HepG2 (cell line): Measurements from ENCODE around the gene ELOVL7. TPM values are rescaled to one million over a fixed set of nuclear protein-coding genes. Genes with fewer than 3 reads are reported as not detected.

Experiments
- ATAC-seq: fragments of 200-7000 bp; cut with Tn5 transposase; 3 replicates; pipeline ENCODE4 v1.9.1; 2020; ENCODE audit warnings: mild to moderate bottlenecking, moderate library complexity
- Bru-seq: library from RNA; stranded (reverse); fragments of 400-500 nt; gene quantifications from one replicate; lab custom pipeline; 2021; lab: Mats Ljungman, UMichigan
- BruChase-seq, 2 experiments: library from RNA; stranded (reverse); fragments of 400-500 nt; gene quantifications; one replicate each; lab custom pipeline; 2021; lab: Mats Ljungman, UMichigan
- BruUV-seq: library from RNA; stranded (reverse); fragments of 400-500 nt; replicated peaks from 2 replicates; lab custom pipeline; 2021; lab: Mats Ljungman, UMichigan
- CTCF ChIA-PET: fragments of 300-600 bp; formaldehyde crosslinking; extraction: SDS; loops from one replicate; lab custom pipeline; 2021; ENCODE audit warnings: low total read pairs, inconsistent platforms, low intra/inter-chr PET ratio; lab: Yijun Ruan, JAX
- POLR2A ChIA-PET: fragments of 350-600 bp; sonication (Branson Sonifier 250); formaldehyde crosslinking; loops from one replicate; lab custom pipeline; 2020; ENCODE audit warnings: antibody characterized with exemption, inconsistent platforms; lab: Yijun Ruan, JAX
- DNase-seq: peaks from one replicate; pipeline ENCODE4 v3.0.0-alpha.2; 2015; ENCODE audit warnings: low spot score
- FAIRE-seq: peaks from 3 replicates; lab custom pipeline; 2011; peaks lifted over from hg19 to GRCh38; lab: Jason Lieb, UNC
- H2AFZ ChIP-seq: one replicate; pipeline ENCODE4 v1.6.1; 2011; ENCODE audit warnings: low read length, inconsistent platforms
- H3K27ac ChIP-seq: fragments of 300-600 bp; 3 replicates; pipeline ENCODE4 v1.8.0; 2011; ENCODE audit warnings: mixed run types, mild to moderate bottlenecking, mixed read lengths, low read length, inconsistent platforms; ENCODE audit not compliant: insufficient read depth; ENCODE audit errors: extremely low read length
- H3K27me3 ChIP-seq, 2 experiments: fragments of 200-600 bp in 1 of 2; 2 replicates in 1 of 2; 3 replicates in 1 of 2; pipeline versions ENCODE4 v1.6.0 to v1.8.0; 2011; ENCODE audit warnings: low read length in 2 of 2, mild to moderate bottlenecking in 2 of 2, moderate library complexity in 2 of 2, inconsistent platforms in 1 of 2; ENCODE audit not compliant: insufficient read depth in 2 of 2, control insufficient read depth in 1 of 2
- H3K36me3 ChIP-seq, 2 experiments: fragments of 200-600 bp in 1 of 2; replicated peaks in 1 of 2; 2 replicates in 1 of 2; 3 replicates in 1 of 2; pipeline versions ENCODE4 v1.5.1 to v1.8.0; 2011; ENCODE audit warnings: low read length in 2 of 2, inconsistent platforms in 1 of 2; ENCODE audit not compliant: insufficient read depth in 2 of 2, control insufficient read depth in 1 of 2
- H3K4me1 ChIP-seq: 2 replicates; pipeline ENCODE4 v1.5.1; 2012; ENCODE audit warnings: low read length, inconsistent platforms; ENCODE audit not compliant: insufficient read depth
- H3K4me2 ChIP-seq: 2 replicates; pipeline ENCODE4 v1.6.0; 2011; ENCODE audit warnings: low read depth, low read length, inconsistent platforms
- H3K4me3 ChIP-seq, 3 experiments: fragments of 200-600 bp in 1 of 3; sonication (generic), shearing (Covaris generic) in 1 of 3; replicated peaks in 1 of 3; 2 replicates each; pipeline ENCODE4 v1.5.1; 2011 to 2016; ENCODE audit warnings: low read length in 3 of 3, inconsistent platforms in 2 of 3, low read depth in 2 of 3, mild to moderate bottlenecking in 2 of 3, control low read depth in 1 of 3, mixed read lengths in 1 of 3; ENCODE audit not compliant: insufficient read depth in 1 of 3
- H3K79me2 ChIP-seq: one replicate; pipeline ENCODE4 v1.6.1; 2011; ENCODE audit warnings: low read length, inconsistent platforms; ENCODE audit not compliant: insufficient read depth
- H3K9ac ChIP-seq: 2 replicates; pipeline ENCODE4 v1.6.0; 2011; ENCODE audit warnings: mild to moderate bottlenecking, low read depth, low read length, inconsistent platforms; ENCODE audit not compliant: insufficient read depth
- H3K9me3 ChIP-seq: 2 replicates; pipeline ENCODE4 v1.5.1; 2012; ENCODE audit warnings: mild to moderate bottlenecking, low read length
- H4K20me1 ChIP-seq: 2 replicates; pipeline ENCODE4 v1.6.0; 2011; ENCODE audit warnings: inconsistent platforms, mild to moderate bottlenecking, low read length, moderate library complexity; ENCODE audit not compliant: insufficient read depth
- BCL3 ChIP-seq: sonication (generic); formaldehyde crosslinking; IDR thresholded peaks from 2 replicates; pipeline ENCODE4 v1.5.1; 2020; ENCODE audit warnings: mild to moderate bottlenecking, missing genetic modification reagents, moderate library complexity
- EP300 ChIP-seq, 3 experiments: sonication (generic) in 1 of 3; formaldehyde crosslinking in 1 of 3; IDR thresholded peaks; 2 replicates each; pipeline versions ENCODE4 v1.5.1 to v1.6.1; 2011 to 2020; ENCODE audit warnings: low read depth in 2 of 3, low read length in 2 of 3, borderline replicate concordance in 1 of 3, improper control_type of control experiment in 1 of 3, mild to moderate bottlenecking in 1 of 3, missing genetic modification reagents in 1 of 3, moderate library complexity in 1 of 3
- MTF1 ChIP-seq: sonication (generic); formaldehyde crosslinking; IDR thresholded peaks from 2 replicates; pipeline ENCODE4 v1.5.0; 2020; ENCODE audit warnings: missing genetic modification reagents
- NONO ChIP-seq, 2 experiments: fragments of 450-650 bp in 1 of 2; sonication (generic) in 1 of 2; formaldehyde crosslinking in 1 of 2; IDR thresholded peaks in 1 of 2; conservative IDR thresholded peaks in 1 of 2; 2 replicates each; pipeline versions ENCODE4 v1.6.1 to v1.8.0; 2017 to 2022; ENCODE audit warnings: mild to moderate bottlenecking in 1 of 2, missing genetic modification reagents in 1 of 2, moderate library complexity in 1 of 2
- PCBP1 ChIP-seq: fragments of 200-400 bp; formaldehyde crosslinking; IDR thresholded peaks from 2 replicates; pipeline ENCODE4 v1.6.1; 2017; ENCODE audit warnings: mild to moderate bottlenecking, low read depth, low read length, borderline replicate concordance
- SYNCRIP ChIP-seq: fragments of 200-400 bp; formaldehyde crosslinking; IDR thresholded peaks from 2 replicates; pipeline ENCODE4 v1.6.1; 2018; ENCODE audit warnings: mild to moderate bottlenecking, low read depth, low read length; ENCODE audit not compliant: insufficient read depth
- TBX3 ChIP-seq: fragments of 450-650 bp; IDR thresholded peaks from 2 replicates; pipeline ENCODE4 v1.6.1; 2017; ENCODE audit warnings: antibody characterized with exemption, mild to moderate bottlenecking, inconsistent platforms, borderline replicate concordance
- TERF1 ChIP-seq: sonication (generic); formaldehyde crosslinking; IDR thresholded peaks from 2 replicates; pipeline ENCODE4 v1.8.0; 2022; ENCODE audit warnings: mild to moderate bottlenecking, missing genetic modification reagents, moderate library complexity
- ZNF207 ChIP-seq: fragments of 450-650 bp; IDR thresholded peaks from 2 replicates; pipeline ENCODE4 v1.6.1; 2016; ENCODE audit warnings: antibody characterized with exemption, borderline replicate concordance
- ZNF33A ChIP-seq: sonication (generic); formaldehyde crosslinking; IDR thresholded peaks from 2 replicates; pipeline ENCODE4 v1.5.1; 2020; ENCODE audit warnings: missing genetic modification reagents, mild to moderate bottlenecking, moderate library complexity, borderline replicate concordance
- ZNF383 ChIP-seq: sonication (generic); formaldehyde crosslinking; IDR thresholded peaks from 2 replicates; pipeline ENCODE4 v1.4.0; 2020; ENCODE audit warnings: missing genetic modification reagents, mild to moderate bottlenecking, borderline replicate concordance
- ZNF430 ChIP-seq: sonication (generic); formaldehyde crosslinking; IDR thresholded peaks from 2 replicates; pipeline ENCODE4 v1.9.0; 2021; ENCODE audit warnings: mild to moderate bottlenecking, missing genetic modification reagents
- ZNF546 ChIP-seq: sonication (generic); formaldehyde crosslinking; conservative IDR thresholded peaks from 2 replicates; pipeline ENCODE4 v1.8.1; 2023; ENCODE audit warnings: mild to moderate bottlenecking, missing genetic modification reagents
- WGBS: methylation state at CpG from one replicate; pipeline ENCODE4 v1.1.6; 2017; ENCODE audit warnings: low lambda C conversion rate; 5-methylcytosine and 5-hydroxymethylcytosine counted together
- in situ Hi-C: cut with HindIII; loops from 2 replicates; pipeline ENCODE4 v1.10.0; 2017; ENCODE audit warnings: low pct_unique_long_range_greater_than_20kb; ENCODE audit not compliant: extremely low pct_ligation_motif_present
- intact Hi-C: fragments of 100-400 bp; cut with micrococcal nuclease; formaldehyde crosslinking; loops from one replicate; pipeline ENCODE4 v1.10.0; 2022; ENCODE audit not compliant: unreplicated experiment
- long read RNA-seq, 2 experiments: library from RNA in 1 of 2; library from polyadenylated mRNA in 1 of 2; stranded (forward) in 1 of 2; unstranded in 1 of 2; transcript quantifications; one replicate each; pipeline ENCODE4 v2.0.0, GENCODE V29; 2019 to 2022
- polyA minus RNA-seq, 3 experiments: library from RNA; depleted of rRNA, polyadenylated mRNA; stranded (reverse); fragments of >200 nt; gene quantifications; 2 replicates each; pipeline ENCODE4 v1.2.3, GENCODE V29; 2011; ENCODE audit warnings: low replicate concordance in 1 of 3
- polyA plus RNA-seq, 8 experiments: library from polyadenylated mRNA; depleted of rRNA in 3 of 8; stranded (reverse) in 7 of 8; unstranded in 1 of 8; fragments of >200 nt; fragmentation: Illumina TruSeq in 4 of 8; extraction: Trizol in 4 of 8; gene quantifications; 2 replicates each; pipeline versions ENCODE4 v1.2.1 to v1.2.3, GENCODE V29; 2011 to 2016; ENCODE audit warnings: low read depth in 4 of 8, missing spikeins in 1 of 8, mixed read lengths in 1 of 8; ENCODE audit not compliant: insufficient read depth in 1 of 8
- total RNA-seq, 5 experiments: library from RNA; depleted of rRNA; stranded (reverse); fragments of >200 nt; fragmentation: Illumina TruSeq; extraction: Trizol; gene quantifications; 2 replicates each; pipeline ENCODE4 v1.2.3, GENCODE V29; 2016; ENCODE audit warnings: low read depth in 1 of 5

The ELOVL7 gene
- total RNA-seq (2016; rRNA removed; fragmentation: Illumina TruSeq; extraction: Trizol): 5.1 and 7.3 TPM in 2 replicates
- total RNA-seq (2016; cell fraction: cytosol; rRNA removed; fragmentation: Illumina TruSeq; extraction: Trizol; ENCODE audit: low read depth): 0.40 and 1.1 TPM in 2 replicates
- 4.3 and 8.0 TPM in 2 replicates for total RNA-seq (2016; cell fraction: insoluble cytoplasmic fraction; rRNA removed; fragmentation: Illumina TruSeq; extraction: Trizol)
- 2.5 and 3.4 TPM in 2 replicates for total RNA-seq (2016; cell fraction: membrane; rRNA removed; fragmentation: Illumina TruSeq; extraction: Trizol)
- 8.0 TPM in 2 replicates for total RNA-seq (2016; cell fraction: nucleus; rRNA removed; fragmentation: Illumina TruSeq; extraction: Trizol)
- polyA plus RNA-seq (2011; rRNA removed): 4.5 and 4.7 TPM in 2 replicates
- polyA plus RNA-seq (2011; cell fraction: cytosol; rRNA removed): 2.0 and 3.0 TPM in 2 replicates
- 1.8 and 2.0 TPM in 2 replicates for polyA plus RNA-seq (2011; cell fraction: nucleus; rRNA removed)
- polyA plus RNA-seq (2012): 3.1 and 3.4 TPM in 2 replicates
- 0.42 and 0.61 TPM in 2 replicates for polyA plus RNA-seq (2016; cell fraction: cytosol; fragmentation: Illumina TruSeq; extraction: Trizol; ENCODE audit: low read depth)
- 4.1 and 5.1 TPM in 2 replicates for polyA plus RNA-seq (2016; cell fraction: insoluble cytoplasmic fraction; fragmentation: Illumina TruSeq; extraction: Trizol; ENCODE audit: low read depth)
- 1.4 and 1.7 TPM in 2 replicates for polyA plus RNA-seq (2016; cell fraction: membrane; fragmentation: Illumina TruSeq; extraction: Trizol; ENCODE audit: low read depth)
- 8.6 and 10.3 TPM in 2 replicates for polyA plus RNA-seq (2016; cell fraction: nucleus; fragmentation: Illumina TruSeq; extraction: Trizol; ENCODE audit: insufficient read depth, low read depth)
- polyA minus RNA-seq (2011; rRNA and poly(A)+ RNA removed; ENCODE audit: low replicate concordance): 4.1 and 5.9 TPM in 2 replicates
- polyA minus RNA-seq (2011; cell fraction: cytosol; rRNA and poly(A)+ RNA removed): 3.6 and 4.6 TPM in 2 replicates
- 2.7 and 5.0 TPM in 2 replicates for polyA minus RNA-seq (2011; cell fraction: nucleus; rRNA and poly(A)+ RNA removed)
- Bru-seq, nascent RNA: percentile 55 among the genes with signal in this experiment
- percentile 54 among the genes with signal in this experiment for BruChase-seq, experiment 1, labeled RNA remaining after a 6-hour chase
- percentile 56 among the genes with signal in this experiment for BruChase-seq, experiment 2, labeled RNA remaining after a 2-hour chase
- long read RNA-seq, experiment 1, partial matches to known transcripts: 0 of 2 reads
- long read RNA-seq, experiment 1, other reads (novel, unspliced or antisense): 2 of 2 reads
- long read RNA-seq, experiment 2, partial matches to known transcripts: 0 of 9 reads
- long read RNA-seq, experiment 2, other reads (novel, unspliced or antisense): 9 of 9 reads

GRCh38 chr5:60843936-60844905, at the start of gene ELOVL7:
Gene ELOVL7, minus strand, starts transcription at chr5:60844269. Its CDS starts 56,872 bp downstream, at chr5:60787397.
- ChIA-PET CTCF (interaction anchor here (0.7 kb wide), 1 partner anchor 144 kb away, joined by 3 read pairs; the partner anchor contains the start of gene DEPDC1B), POLR2A (interaction anchor here (1.0 to 2.8 kb wide), 2 partner anchors 145 to 156 kb away, joined by 3 to 8 read pairs; partner anchors contain the start of gene DEPDC1B)
- Histone ChIP-seq H2AFZ (peak within 1 kb of the TSS; percentile 76), H3K9ac (peak within 1 kb of the TSS; percentile 71), H3K36me3 (no peaks in the 10 kb centered on the region), H4K20me1 (no peaks in the 10 kb centered on the region), H3K4me1 (peaks cover 8% of the 10 kb centered on the region), H3K27ac (no peak within 1 kb of the TSS), H3K27me3 (peaks cover 2 to 13% of the 10 kb centered on the region in 2 experiments), H3K79me2 (no peaks in the 10 kb centered on the region), H3K4me2 (peak within 1 kb of the TSS; percentile 99), H3K4me3 (peak within 1 kb of the TSS; percentile 85 to 89 (median 87)), H3K9me3 (no peaks in the 10 kb centered on the region)
- no TSS peak for BruUV-seq
- ATAC-seq (peak; percentile 97), FAIRE-seq (no peak), DNase-seq (peak; percentile 59)
- under 1% methylated on average over 17 of the region's 87 CpGs for WGBS
- in situ Hi-C loops (no loop called here), intact Hi-C loops (loop anchor here (5.0 kb wide), 2 partner anchors 147 to 167 kb away; no protein-coding TSS in a partner anchor)
- TF ChIP-seq ZNF430 (no peak), SYNCRIP (no peak), ZNF383 (no peak), BCL3 (CRISPR knock-in tag) (no peak), TBX3 (no peak), MTF1 (no peak), TERF1 (CRISPR knock-in tag) (no peak), ZNF33A (no peak), NONO (IDR thresholded peaks at IDR 0.05) (no peak), NONO (CRISPR knock-in tag; conservative IDR thresholded peaks at IDR 0.05) (peak; percentile 79), EP300 (IDR thresholded peaks at IDR 0.05; ENCODE audit: low read depth in 2 of 2, low read length in 2 of 2) (no peak), EP300 (CRISPR knock-in tag; IDR thresholded peaks at IDR 0.05; ENCODE audit: borderline replicate concordance) (no peak), ZNF207 (no peak), PCBP1 (no peak), ZNF546 (CRISPR knock-in tag) (no peak)
